GM12892 (cell line): ENCODE results near the gene ATP13A2.

Source experiments
- POLR2A ChIP-seq: IDR thresholded peaks from 2 replicates; pipeline ENCODE4 v1.6.1; 2011; ENCODE audit warnings: low read depth, low read length, control low read depth
- POLR2AphosphoS5 ChIP-seq: IDR thresholded peaks from 2 replicates; pipeline ENCODE4 v1.6.1; 2011; ENCODE audit warnings: low read depth, low read length, control low read depth

DNA sequence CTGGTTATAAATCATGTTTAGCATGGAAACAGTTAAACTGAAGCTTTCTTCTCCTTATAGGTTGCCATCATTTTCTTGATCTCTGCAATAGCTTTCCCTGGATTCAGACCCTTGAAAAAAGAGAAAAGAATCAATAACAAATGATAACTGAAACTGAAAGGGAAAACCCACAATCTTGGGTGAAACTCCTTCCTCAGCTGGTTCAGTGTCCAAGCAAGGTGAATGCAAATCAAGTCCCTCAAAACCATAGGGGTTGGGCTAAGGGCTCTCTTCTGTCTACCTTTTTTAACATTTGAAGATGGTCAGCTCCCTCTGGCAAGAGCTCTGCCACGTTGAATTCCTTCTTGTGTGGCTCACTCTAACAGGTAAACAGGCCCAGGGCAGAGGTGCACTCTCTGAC lies 7.1 kb upstream of the ATP13A2 start:
- no peak for TF ChIP-seq POLR2A
- no peak for TF ChIP-seq POLR2AphosphoS5
